ENCODE measurements around the gene CFAP299. TPM values are rescaled to one million over a fixed set of nuclear protein-coding genes. Genes with fewer than 3 reads are reported as not detected.

Gene CFAP299
- total RNA-seq, 1 donor from 2014 or later: not detected

DNA sequence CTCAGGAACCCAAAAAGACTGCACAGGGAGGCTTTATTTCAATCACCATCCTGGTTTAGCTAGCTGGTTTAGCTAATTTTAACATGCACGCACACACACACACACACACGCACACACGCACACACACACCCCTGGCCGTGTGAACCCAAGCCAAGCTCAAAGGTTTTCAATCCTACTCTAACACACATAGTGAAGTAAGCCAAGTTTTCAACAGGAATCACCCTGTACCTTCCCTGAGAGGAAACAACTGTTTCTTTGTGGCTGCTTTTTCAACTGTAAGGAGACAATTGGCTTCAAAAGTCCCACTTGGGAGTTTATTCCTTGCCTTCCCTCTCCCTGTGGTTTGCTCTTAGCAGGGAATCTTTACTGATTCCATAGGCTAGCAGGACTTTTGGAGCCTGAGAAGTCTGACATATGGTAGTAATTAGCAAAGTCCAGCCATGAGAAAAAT, 596.1 kb downstream of the CFAP299 start:
- FAIRE-seq: no peak
- no peak overlapping the region for H3K4me3 ChIP-seq (ENCODE audit: insufficient read depth, low read depth, low read length)
- H3K9ac ChIP-seq (ENCODE audit: low read length): no peak overlapping the region
- no peaks in the 10 kb centered on the region for H4K20me1 ChIP-seq (ENCODE audit: insufficient read depth, low read length)
- H3K4me1 ChIP-seq (ENCODE audit: insufficient read depth, low read length): no peaks in the 10 kb centered on the region
- H3K27ac Mint-ChIP-seq (ENCODE audit: unreplicated experiment): no peak overlapping the region
- H3K9me3 ChIP-seq (ENCODE audit: insufficient read depth, low read depth, low read length): no peaks in the 10 kb centered on the region
- H3K27me3 ChIP-seq (ENCODE audit: insufficient read depth, low read length): no peaks in the 10 kb centered on the region
- no peak overlapping the region for H3K27ac ChIP-seq (ENCODE audit: low read depth, low read length)
- H3K9me3 Mint-ChIP-seq (ENCODE audit: unreplicated experiment): no peaks in the 10 kb centered on the region
- TF ChIP-seq, protein P1, sequence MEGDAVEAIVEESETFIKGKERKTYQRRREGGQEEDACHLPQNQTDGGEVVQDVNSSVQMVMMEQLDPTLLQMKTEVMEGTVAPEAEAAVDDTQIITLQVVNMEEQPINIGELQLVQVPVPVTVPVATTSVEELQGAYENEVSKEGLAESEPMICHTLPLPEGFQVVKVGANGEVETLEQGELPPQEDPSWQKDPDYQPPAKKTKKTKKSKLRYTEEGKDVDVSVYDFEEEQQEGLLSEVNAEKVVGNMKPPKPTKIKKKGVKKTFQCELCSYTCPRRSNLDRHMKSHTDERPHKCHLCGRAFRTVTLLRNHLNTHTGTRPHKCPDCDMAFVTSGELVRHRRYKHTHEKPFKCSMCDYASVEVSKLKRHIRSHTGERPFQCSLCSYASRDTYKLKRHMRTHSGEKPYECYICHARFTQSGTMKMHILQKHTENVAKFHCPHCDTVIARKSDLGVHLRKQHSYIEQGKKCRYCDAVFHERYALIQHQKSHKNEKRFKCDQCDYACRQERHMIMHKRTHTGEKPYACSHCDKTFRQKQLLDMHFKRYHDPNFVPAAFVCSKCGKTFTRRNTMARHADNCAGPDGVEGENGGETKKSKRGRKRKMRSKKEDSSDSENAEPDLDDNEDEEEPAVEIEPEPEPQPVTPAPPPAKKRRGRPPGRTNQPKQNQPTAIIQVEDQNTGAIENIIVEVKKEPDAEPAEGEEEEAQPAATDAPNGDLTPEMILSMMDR (IDR thresholded peaks at IDR 0.05; ENCODE audit: insufficient read depth, low read depth, low read length): no peak
- no peak for TF ChIP-seq EZH2 (IDR thresholded peaks at IDR 0.05; ENCODE audit: insufficient read depth, low read length)
- H3K4me2 ChIP-seq (ENCODE audit: low read length): no peak overlapping the region
- H3K36me3 Mint-ChIP-seq (ENCODE audit: low read depth, unreplicated experiment): no peaks in the 10 kb centered on the region
- no peaks in the 10 kb centered on the region for H3K36me3 ChIP-seq (ENCODE audit: insufficient read depth, low read length)
- H3K4me3 Mint-ChIP-seq (ENCODE audit: unreplicated experiment): no peak overlapping the region
- DNase-seq (ENCODE audit: low read depth): no peak
- no peak overlapping the region for H2AFZ ChIP-seq (ENCODE audit: low read depth, low read length)
- no peaks in the 10 kb centered on the region for H3K27me3 Mint-ChIP-seq (ENCODE audit: low read depth, unreplicated experiment)
- no peaks in the 10 kb centered on the region for H3K79me2 ChIP-seq (ENCODE audit: insufficient read depth, low read length)
- no peaks in the 10 kb centered on the region for H3K4me1 Mint-ChIP-seq (ENCODE audit: low read depth, unreplicated experiment)

DNA sequence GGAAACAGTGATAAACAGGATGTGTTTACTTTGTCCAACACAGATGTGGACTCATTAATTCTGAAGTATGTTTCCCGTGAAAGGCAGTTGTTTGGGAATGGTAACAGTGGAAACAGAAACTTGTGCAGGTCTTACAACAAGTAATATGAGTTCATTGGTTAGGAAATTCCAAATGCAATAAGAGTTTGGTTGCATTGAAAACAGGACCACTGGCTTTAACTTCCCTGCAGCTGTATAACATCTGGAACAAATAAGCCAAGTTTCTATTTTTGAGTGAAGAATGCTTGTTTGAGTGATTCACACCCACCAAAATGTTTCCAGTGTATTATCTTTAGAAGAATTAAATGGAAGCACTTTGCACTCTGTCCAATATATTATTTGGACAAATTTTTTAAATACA, 612.6 kb downstream of the CFAP299 start:
- no peak overlapping the region for H3K27ac ChIP-seq (ENCODE audit: low read depth, low read length)
- H2AFZ ChIP-seq (ENCODE audit: low read depth, low read length): no peak overlapping the region
- Mint-ChIP-seq H3K4me3 (ENCODE audit: unreplicated experiment) (no peak overlapping the region), H3K27me3 (ENCODE audit: low read depth, unreplicated experiment) (peaks cover 3% of the 10 kb centered on the region), H3K9me3 (ENCODE audit: unreplicated experiment) (peaks cover 2% of the 10 kb centered on the region), H3K27ac (ENCODE audit: unreplicated experiment) (no peak overlapping the region), H3K4me1 (ENCODE audit: low read depth, unreplicated experiment) (no peaks in the 10 kb centered on the region), H3K36me3 (ENCODE audit: low read depth, unreplicated experiment) (no peaks in the 10 kb centered on the region)
- TF ChIP-seq EZH2 (IDR thresholded peaks at IDR 0.05; ENCODE audit: insufficient read depth, low read length): no peak
- TF ChIP-seq, protein P1 (IDR thresholded peaks at IDR 0.05; ENCODE audit: insufficient read depth, low read depth, low read length): no peak
- no peaks in the 10 kb centered on the region for H3K9me3 ChIP-seq (ENCODE audit: insufficient read depth, low read depth, low read length)
- no peak overlapping the region for H3K4me2 ChIP-seq (ENCODE audit: low read length)
- DNase-seq (ENCODE audit: low read depth) (no peak), FAIRE-seq (no peak)
- no peaks in the 10 kb centered on the region for H4K20me1 ChIP-seq (ENCODE audit: insufficient read depth, low read length)
- H3K4me3 ChIP-seq (ENCODE audit: insufficient read depth, low read depth, low read length): no peak overlapping the region
- no peaks in the 10 kb centered on the region for H3K79me2 ChIP-seq (ENCODE audit: insufficient read depth, low read length)
- no peak overlapping the region for H3K9ac ChIP-seq (ENCODE audit: low read length)
- no peaks in the 10 kb centered on the region for H3K27me3 ChIP-seq (ENCODE audit: insufficient read depth, low read length)
- no peaks in the 10 kb centered on the region for H3K4me1 ChIP-seq (ENCODE audit: insufficient read depth, low read length)
- no peaks in the 10 kb centered on the region for H3K36me3 ChIP-seq (ENCODE audit: insufficient read depth, low read length)

DNA sequence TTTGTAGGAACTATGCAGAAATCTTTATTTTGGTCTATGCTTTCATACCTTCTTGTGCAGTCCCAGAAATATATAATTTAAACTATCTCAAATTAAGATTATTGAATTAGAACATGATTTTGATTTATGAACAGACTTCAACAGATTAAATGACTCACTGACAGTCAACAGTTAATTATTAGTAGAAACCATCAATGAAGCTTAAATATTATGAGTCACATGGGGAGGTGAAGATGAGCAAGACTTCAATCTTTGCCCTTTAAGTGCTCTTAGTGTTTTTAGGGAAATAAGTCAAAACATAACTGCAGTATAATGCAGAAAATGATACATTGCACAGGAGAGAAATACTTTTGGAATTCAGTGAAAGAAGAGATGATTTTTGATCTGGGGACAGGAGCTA, 613.5 kb downstream of the CFAP299 start:
- Histone ChIP-seq H3K36me3 (ENCODE audit: insufficient read depth, low read length) (no peaks in the 10 kb centered on the region), H3K9me3 (ENCODE audit: insufficient read depth, low read depth, low read length) (no peaks in the 10 kb centered on the region), H3K4me1 (ENCODE audit: insufficient read depth, low read length) (no peaks in the 10 kb centered on the region), H3K4me3 (ENCODE audit: insufficient read depth, low read depth, low read length) (no peak overlapping the region), H4K20me1 (ENCODE audit: insufficient read depth, low read length) (no peaks in the 10 kb centered on the region), H3K9ac (ENCODE audit: low read length) (no peak overlapping the region), H2AFZ (ENCODE audit: low read depth, low read length) (no peak overlapping the region), H3K79me2 (ENCODE audit: insufficient read depth, low read length) (no peaks in the 10 kb centered on the region), H3K4me2 (ENCODE audit: low read length) (no peak overlapping the region), H3K27me3 (ENCODE audit: insufficient read depth, low read length) (no peaks in the 10 kb centered on the region), H3K27ac (ENCODE audit: low read depth, low read length) (no peak overlapping the region)
- no peak overlapping the region for H3K4me3 Mint-ChIP-seq (ENCODE audit: unreplicated experiment)
- no peak overlapping the region for H3K27ac Mint-ChIP-seq (ENCODE audit: unreplicated experiment)
- DNase-seq (ENCODE audit: low read depth) (no peak), FAIRE-seq (no peak)
- TF ChIP-seq, protein P1 (IDR thresholded peaks at IDR 0.05; ENCODE audit: insufficient read depth, low read depth, low read length): no peak
- no peak for TF ChIP-seq EZH2 (IDR thresholded peaks at IDR 0.05; ENCODE audit: insufficient read depth, low read length)
- H3K36me3 Mint-ChIP-seq (ENCODE audit: low read depth, unreplicated experiment): no peaks in the 10 kb centered on the region
- H3K4me1 Mint-ChIP-seq (ENCODE audit: low read depth, unreplicated experiment): no peaks in the 10 kb centered on the region
- peaks cover 2% of the 10 kb centered on the region for H3K9me3 Mint-ChIP-seq (ENCODE audit: unreplicated experiment)
- H3K27me3 Mint-ChIP-seq (ENCODE audit: low read depth, unreplicated experiment): peaks cover 3% of the 10 kb centered on the region
